GOT3 (cell line): ENCODE data around the gene CTH.
"Not testable (repeated sequence)": the region's sequence is repeated elsewhere in the genome, so short reads cannot be mapped to it uniquely, and the experiment has no call there.

Source experiments
- DNase-seq: peaks from one replicate; lab custom pipeline; 2025; ENCODE audit warnings: mixed read lengths; lab: John Stamatoyannopoulos, UW

CTH gene

GRCh38 chr1:70409136-70409535 lies 1.9 kb upstream of the CTH start:
- DNase-seq, result no peak

GRCh38 chr1:70411360-70411844 lies 334 bp downstream of the CTH start:
- no peak for DNase-seq

- no peak for DNase-seq
Measured at GRCh38 chr1:70415882-70416281, 4.8 kb downstream of the CTH start.

DNA sequence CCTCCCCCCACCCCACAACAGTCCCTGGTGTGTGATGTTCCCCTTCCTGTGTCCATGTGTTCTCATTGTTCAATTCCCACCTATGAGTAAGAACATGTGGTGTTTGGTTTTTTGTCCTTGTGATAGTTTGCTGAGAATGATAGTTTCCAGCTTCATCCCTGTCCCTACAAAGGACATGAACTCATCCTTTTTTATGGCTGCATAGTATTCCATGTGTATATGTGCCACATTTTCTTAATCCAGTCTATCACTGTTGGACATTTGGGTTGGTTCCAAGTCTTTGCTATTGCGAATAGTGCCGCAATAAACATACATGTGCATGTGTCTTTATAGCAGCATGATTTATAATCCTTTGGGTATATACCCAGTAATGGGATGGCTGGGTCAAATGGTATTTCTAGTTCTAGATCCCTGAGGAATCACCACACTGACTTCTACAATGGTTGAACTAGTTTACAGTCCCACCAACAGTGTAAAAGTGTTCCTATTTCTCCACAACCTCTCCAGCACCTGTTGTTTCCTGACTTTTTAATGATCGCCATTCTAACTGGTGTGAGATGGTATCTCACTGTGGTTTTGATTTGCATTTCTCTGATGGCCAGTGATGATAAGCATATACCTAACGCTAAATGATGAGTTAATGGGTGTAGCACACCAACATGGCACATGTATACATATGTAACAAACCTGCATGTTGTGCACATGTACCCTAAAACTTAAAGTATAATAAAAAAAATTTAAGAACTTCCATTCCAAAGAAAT lies 8.1 kb downstream of the CTH start:
- not testable (repeated sequence) for DNase-seq

DNA sequence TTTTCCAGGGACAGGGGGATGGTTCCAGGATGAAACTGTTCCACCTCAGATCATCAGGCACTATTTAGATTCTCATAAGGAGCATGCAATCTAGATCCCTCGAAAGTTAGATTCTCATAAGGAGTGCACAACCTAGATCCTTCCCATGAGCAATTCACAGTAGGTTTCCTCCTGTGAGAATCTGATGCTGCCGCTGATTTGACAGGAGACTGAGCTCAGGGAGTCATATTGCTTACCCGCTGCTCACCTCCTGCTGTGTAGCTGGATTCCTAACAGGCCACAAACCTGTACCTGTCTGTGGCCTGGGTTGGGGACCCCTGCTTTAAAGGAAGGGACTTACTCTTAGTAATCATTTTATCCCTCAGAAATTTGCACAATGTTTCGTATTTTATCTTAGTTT lies 9.3 kb downstream of the CTH start:
- no peak for DNase-seq

DNA sequence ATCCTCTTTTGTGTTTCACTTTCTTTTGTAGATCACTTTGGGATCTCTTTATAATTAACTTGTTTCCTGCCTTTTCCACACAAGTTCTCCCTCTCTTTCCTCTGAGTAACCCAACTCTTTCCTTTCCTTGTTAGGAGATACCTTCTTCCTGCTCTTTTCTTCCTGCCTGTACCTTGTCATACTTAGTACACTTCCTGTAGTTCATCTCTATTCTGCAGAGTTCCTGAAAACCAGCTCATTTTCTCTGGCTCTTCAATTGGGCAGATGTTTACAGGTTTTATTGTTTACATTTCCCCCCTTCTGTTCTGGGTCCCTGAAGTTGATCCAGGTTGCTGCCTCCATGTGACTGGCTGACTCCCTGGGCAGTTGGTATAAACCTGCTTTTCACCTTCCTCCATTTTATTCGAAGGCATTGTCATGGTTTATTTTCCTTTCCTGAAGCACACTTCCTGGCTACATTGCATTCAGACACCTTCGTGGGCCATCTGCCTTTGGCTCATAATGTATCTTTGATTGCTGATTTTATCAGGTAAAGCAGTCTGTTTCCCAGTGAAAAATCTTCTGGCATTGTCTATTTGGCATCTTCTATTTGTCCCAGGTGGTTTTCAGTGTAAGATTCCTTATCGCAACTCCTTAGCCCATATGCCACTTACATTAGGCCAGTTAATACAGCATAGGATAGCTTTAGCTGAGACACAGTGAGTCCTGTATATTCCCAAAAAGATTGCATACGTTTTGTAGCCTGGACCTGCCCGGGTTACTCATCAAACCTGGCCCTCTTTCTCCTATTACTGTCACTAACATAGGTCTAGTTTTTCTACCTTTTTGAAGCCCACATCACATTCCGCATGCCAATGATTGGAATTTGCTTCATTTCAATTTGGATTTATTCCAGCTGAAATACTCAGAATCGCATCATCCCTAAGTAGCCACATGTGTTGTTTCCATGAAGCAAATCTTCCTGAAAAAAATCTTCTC lies 15.4 kb downstream of the CTH start:
- DNase-seq, result no peak

GRCh38 chr1:70427976-70428375 lies 16.9 kb downstream of the CTH start:
- no peak for DNase-seq

DNA sequence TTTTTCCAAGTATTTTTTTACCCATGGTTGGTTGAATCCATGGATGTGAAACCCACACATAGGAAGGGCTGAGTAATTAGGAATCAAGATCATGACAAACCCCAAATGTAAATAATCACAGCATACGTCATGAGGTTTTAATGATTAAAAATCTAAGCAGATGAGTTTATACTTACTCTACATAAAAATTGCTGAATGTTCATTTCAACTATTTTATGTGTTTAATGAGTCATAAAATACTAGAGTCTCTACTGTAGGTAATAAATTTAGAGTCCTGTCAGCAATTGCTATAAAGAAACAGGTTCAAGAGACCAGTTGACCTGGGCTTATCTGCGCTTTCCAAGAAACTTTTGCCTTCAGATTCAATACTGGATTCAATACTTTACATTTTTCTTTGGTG lies 18.2 kb downstream of the CTH start:
- no peak for DNase-seq

GRCh38 chr1:70429757-70430156 lies 18.7 kb downstream of the CTH start:
- no peak for DNase-seq

GRCh38 chr1:70431317-70431716 lies 20.2 kb downstream of the CTH start:
- DNase-seq, result no peak

DNA sequence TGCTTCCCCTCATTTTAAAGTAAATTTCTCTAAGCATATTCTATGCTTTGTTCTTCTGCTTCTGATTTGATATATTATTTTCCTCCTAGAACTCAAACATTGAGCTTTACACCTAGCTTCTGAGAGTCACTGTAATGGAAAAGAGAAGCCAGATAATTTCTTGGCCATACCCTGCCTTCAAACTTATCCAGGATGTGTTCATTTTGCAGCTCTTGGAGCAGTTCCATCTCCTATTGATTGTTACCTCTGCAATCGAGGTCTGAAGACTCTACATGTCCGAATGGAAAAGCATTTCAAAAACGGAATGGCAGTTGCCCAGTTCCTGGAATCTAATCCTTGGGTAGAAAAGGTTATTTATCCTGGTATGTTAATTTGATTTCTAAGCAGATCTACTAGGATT lies 20.8 kb downstream of the CTH start:
- no peak for DNase-seq

- DNase-seq, result no peak
Measured at GRCh38 chr1:70434253-70434859, 23.3 kb downstream of the CTH start.

GRCh38 chr1:70436622-70437251 lies 25.7 kb downstream of the CTH start:
- DNase-seq, result no peak

DNA sequence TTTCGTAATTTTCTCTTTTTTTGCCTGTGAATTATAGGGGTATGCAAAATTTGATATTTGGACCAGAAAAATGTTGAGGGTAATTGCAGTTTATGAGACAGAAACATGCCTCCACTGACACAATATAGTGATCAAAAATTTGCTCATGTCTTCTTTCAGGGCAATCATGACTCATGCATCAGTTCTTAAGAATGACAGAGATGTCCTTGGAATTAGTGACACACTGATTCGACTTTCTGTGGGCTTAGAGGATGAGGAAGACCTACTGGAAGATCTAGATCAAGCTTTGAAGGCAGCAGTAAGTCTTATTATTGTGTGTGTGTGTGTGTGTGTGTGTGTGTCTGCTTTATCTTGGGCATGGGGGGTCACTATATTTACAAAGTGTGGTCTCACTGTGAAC lies 27.5 kb downstream of the CTH start:
- no peak for DNase-seq

- DNase-seq, result no peak
Measured at GRCh38 chr1:70440642-70441391, 29.7 kb downstream of the CTH start.

DNA sequence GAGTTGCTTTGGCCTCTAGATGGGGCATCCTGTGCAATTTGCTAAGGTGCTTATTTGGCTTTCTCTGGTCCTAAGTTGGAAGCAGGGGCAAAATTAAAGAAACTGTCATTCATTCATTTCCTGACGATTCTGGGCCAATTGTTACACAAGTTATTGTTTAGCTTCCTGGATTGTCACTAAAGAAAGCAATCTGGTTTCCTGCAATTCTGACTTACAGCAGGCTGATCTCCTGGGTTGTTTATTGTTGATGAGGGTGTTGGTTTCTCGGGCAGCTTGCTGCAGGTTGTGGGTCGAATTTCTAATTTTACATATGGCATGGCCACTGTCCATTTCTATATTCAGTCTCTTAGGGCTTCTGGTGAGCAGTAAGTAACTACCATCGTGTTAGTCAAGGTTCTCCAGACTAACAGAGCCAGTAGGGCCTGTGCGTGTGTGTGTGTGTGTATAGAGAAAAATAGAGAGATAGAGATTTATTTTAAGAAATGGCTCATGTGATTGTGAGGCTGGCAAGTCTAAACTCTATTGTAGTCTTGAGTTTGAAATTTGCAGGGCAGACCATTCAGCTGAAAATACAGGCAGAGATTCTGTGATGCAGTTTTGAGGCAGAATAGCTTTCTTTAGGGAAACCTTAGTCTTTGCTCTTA lies 30.4 kb downstream of the CTH start:
- DNase-seq, result no peak

GRCh38 chr1:70442490-70442889 lies 31.4 kb downstream of the CTH start:
- no peak for DNase-seq

GRCh38 chr1:70443739-70444138 lies 32.7 kb downstream of the CTH start:
- no peak for DNase-seq

DNA sequence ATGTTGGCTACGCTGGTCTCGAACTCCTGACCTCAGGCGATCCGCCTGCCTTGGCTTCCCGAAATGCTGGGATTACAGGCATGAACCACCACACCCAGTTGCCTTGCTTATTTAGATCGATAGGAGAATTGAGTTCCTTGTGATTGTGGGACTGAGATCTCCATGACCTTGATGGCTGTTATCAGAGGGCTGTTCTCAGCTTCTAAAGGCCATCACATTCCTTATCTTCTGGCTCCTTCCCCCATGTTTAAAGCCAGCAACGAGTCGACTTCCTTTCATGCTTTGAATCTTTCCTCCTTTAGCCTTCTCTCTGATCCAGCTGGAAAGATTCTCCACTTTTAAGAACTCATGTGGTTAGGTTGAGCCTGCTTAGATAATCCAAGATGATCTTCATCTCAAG lies 38.0 kb downstream of the CTH start:
- no peak for DNase-seq

DNA sequence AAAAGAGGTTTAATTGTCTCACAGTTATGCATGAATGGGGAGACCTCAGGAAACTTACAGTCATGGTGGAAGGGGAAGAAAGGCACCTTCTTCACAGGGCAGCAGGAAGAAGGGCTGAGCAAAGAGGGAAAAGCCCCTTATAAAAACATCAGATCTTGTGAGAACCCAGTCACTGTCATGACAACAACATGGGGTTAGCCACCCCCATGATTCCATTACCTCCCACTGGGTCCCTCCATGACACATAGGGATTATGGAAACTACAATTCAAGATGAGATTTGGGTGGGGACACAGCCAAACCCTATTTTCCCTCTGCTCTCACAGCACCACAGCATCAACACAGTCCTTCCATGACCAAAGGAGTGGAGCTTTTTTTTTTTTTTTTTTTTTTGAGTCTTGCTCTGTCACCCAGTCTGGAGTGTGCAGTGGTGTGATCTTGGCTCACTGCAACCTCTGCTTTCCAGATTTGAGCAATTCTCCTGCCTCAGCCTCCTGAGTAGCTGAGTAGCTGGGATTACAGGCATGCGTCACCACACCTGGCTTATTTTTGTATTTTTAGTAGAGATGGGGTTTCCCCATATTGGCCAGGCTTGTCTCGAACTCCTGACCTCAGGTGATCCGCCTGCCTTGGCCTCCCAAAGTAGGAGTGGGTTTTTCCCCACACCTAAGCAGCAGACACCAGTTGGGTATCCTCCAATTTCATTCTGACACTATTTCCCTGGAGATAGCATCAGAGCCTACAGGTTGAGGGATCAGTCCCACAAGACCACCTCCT lies 41.3 kb downstream of the CTH start:
- not testable (repeated sequence) for DNase-seq
